Measurements from ENCODE around the gene TRIP10. TPM values are rescaled to one million over a fixed set of nuclear protein-coding genes. Genes with fewer than 3 reads are reported as not detected.

The TRIP10 gene
- polyA plus RNA-seq, 3 donors: 1.5 to 2.4 (median 1.9) TPM

- TF ChIP-seq, protein P1, sequence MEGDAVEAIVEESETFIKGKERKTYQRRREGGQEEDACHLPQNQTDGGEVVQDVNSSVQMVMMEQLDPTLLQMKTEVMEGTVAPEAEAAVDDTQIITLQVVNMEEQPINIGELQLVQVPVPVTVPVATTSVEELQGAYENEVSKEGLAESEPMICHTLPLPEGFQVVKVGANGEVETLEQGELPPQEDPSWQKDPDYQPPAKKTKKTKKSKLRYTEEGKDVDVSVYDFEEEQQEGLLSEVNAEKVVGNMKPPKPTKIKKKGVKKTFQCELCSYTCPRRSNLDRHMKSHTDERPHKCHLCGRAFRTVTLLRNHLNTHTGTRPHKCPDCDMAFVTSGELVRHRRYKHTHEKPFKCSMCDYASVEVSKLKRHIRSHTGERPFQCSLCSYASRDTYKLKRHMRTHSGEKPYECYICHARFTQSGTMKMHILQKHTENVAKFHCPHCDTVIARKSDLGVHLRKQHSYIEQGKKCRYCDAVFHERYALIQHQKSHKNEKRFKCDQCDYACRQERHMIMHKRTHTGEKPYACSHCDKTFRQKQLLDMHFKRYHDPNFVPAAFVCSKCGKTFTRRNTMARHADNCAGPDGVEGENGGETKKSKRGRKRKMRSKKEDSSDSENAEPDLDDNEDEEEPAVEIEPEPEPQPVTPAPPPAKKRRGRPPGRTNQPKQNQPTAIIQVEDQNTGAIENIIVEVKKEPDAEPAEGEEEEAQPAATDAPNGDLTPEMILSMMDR (IDR thresholded peaks at IDR 0.05): no peak
- peaks cover 0 to 13% of the 10 kb centered on the region in 2 donors for H3K27me3 ChIP-seq (ENCODE audit: control insufficient read depth in 2 of 2, insufficient read depth in 2 of 2, low read length in 2 of 2)
- H3K4me2 ChIP-seq (replicated peaks; ENCODE audit: extremely low read depth, low read length, poor library complexity, severe bottlenecking): peak overlapping the region; percentile 86
- peaks cover 0 to 6% (median 2%) of the 10 kb centered on the region in 7 donors for H3K9me3 Mint-ChIP-seq
- H3K79me2 ChIP-seq (ENCODE audit: insufficient read depth, low read length): peaks cover 3% of the 10 kb centered on the region
- H2AFZ ChIP-seq (ENCODE audit: insufficient read depth, low read depth, low read length, poor library complexity, severe bottlenecking): peak overlapping the region; percentile 51
- no peak overlapping the region for H3K9ac ChIP-seq (ENCODE audit: insufficient read depth, low read length, poor library complexity, severe bottlenecking)
- intact Hi-C loops (cut with micrococcal nuclease): loop anchor here (5.0 to 10.0 kb wide), 2 partner anchors 40 to 252 kb away; no protein-coding TSS in a partner anchor
- no peak overlapping the region for H3K27ac ChIP-seq (ENCODE audit: low read depth in 1 of 2, low read length in 2 of 2)
- no peak for DNase-seq
- H3K9me3 ChIP-seq (replicated peaks in 1 of 2; ENCODE audit: control insufficient read depth in 1 of 2, insufficient read depth in 1 of 2, low read length in 2 of 2): no peaks in the 10 kb centered on the region
- H3K4me1 ChIP-seq (ENCODE audit: control insufficient read depth in 1 of 2, insufficient read depth in 2 of 2, low read length in 2 of 2): peaks cover 24 to 40% of the 10 kb centered on the region in 2 donors
- H3K36me3 Mint-ChIP-seq: no peaks in the 10 kb centered on the region
- whole genome bisulfite sequencing (ENCODE audit: insufficient coverage): 1% methylated on average over 15 of the region's 15 CpGs
- peak overlapping the region in 5 of 7 donors; percentile 64 to 86 (median 79) for H3K27ac Mint-ChIP-seq
- no peaks in the 10 kb centered on the region for H3K36me3 ChIP-seq (replicated peaks in 1 of 2; ENCODE audit: control insufficient read depth in 1 of 2, insufficient read depth in 2 of 2, low read length in 2 of 2)
- peak overlapping the region; percentile 16 to 74 (median 37) for H3K4me3 ChIP-seq (replicated peaks in 1 of 3; ENCODE audit: low read depth in 2 of 3, low read length in 3 of 3)
- peaks cover 39% of the 10 kb centered on the region for H3K4me1 Mint-ChIP-seq
- peaks cover 12 to 17% (median 15%) of the 10 kb centered on the region in 3 donors for H3K27me3 Mint-ChIP-seq (ENCODE audit: low read depth in 3 of 3)
- H4K20me1 ChIP-seq (ENCODE audit: insufficient read depth, low read length): no peaks in the 10 kb centered on the region
- peak overlapping the region; percentile 82 to 90 for H3K4me3 Mint-ChIP-seq
Measured at GRCh38 chr19:6767081-6767356, 27.5 kb downstream of the TRIP10 start.

DNA sequence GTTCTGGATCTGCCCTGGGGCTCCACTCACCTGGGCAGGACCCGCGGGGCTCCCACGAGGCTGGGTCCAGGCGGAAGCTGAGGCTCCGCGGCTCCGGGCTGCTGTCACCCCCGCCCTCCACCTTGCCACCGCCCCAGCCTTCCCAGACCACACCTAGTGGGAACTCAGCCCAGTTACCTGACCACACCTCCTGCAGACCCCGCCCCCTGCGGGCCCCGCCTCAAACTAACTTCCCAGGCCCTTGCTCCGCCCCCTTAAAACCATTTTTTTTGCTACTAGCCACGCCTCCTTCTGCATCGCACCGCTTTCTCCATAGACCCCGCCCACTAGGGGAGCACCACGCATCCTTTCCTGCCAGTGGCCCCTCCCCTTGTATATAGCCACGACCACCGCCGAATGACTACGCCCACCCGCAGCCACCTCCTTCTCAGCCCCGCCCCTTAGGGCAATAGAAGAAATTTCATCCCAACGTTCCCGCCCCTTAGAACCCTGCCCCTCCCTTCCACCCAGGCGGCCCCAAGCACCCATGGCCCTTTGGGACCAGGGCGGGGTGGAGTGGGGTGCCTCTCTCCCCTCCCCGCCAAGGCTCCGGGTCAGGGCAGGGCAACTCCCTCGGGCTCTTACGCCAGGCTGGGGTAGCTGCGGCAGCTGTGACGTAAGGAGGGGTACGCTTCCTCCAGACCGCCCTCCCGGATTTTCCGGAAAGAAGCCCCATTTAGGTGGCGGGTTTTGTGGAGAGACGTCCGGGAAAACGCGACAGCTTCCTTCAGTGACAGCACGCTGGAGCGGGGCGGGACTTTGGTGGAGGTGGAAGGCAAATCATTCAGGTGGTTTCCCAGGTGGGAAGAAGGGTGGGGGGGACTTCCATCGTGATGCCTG lies 28.1 kb downstream of the TRIP10 start, which contains the start of gene SH2D3A:
Gene SH2D3A, minus strand, starts transcription at position 79 of the 879 bp plus-strand sequence. CDS start 3,687 bp downstream, outside the sequence.
- H3K27ac ChIP-seq (ENCODE audit: low read depth in 1 of 2, low read length in 2 of 2): peak within 1 kb of the TSS; percentile 30 to 70
- peaks cover 7% of the 10 kb centered on the region for H3K79me2 ChIP-seq (ENCODE audit: insufficient read depth, low read length)
- intact Hi-C loops (cut with micrococcal nuclease): loop anchor here (5.0 to 10.0 kb wide), 2 partner anchors 40 to 253 kb away; no protein-coding TSS in a partner anchor
- H3K9me3 Mint-ChIP-seq: peaks cover 0 to 6% (median 2%) of the 10 kb centered on the region in 7 donors
- H3K4me1 ChIP-seq (ENCODE audit: control insufficient read depth in 1 of 2, insufficient read depth in 2 of 2, low read length in 2 of 2): peaks cover 28 to 45% of the 10 kb centered on the region in 2 donors
- peak within 1 kb of the TSS; percentile 86 for H3K4me2 ChIP-seq (replicated peaks; ENCODE audit: extremely low read depth, low read length, poor library complexity, severe bottlenecking)
- H3K9me3 ChIP-seq (replicated peaks in 1 of 2; ENCODE audit: control insufficient read depth in 1 of 2, insufficient read depth in 1 of 2, low read length in 2 of 2): no peaks in the 10 kb centered on the region
- H2AFZ ChIP-seq (ENCODE audit: insufficient read depth, low read depth, low read length, poor library complexity, severe bottlenecking): peak within 1 kb of the TSS; percentile 51
- peak within 1 kb of the TSS; percentile 16 to 74 (median 37) for H3K4me3 ChIP-seq (replicated peaks in 1 of 3; ENCODE audit: low read depth in 2 of 3, low read length in 3 of 3)
- 3% methylated on average over 31 of the region's 47 CpGs for WGBS (ENCODE audit: insufficient coverage)
- H3K4me3 Mint-ChIP-seq: peak within 1 kb of the TSS; percentile 82 to 90
- no peaks in the 10 kb centered on the region for H3K36me3 ChIP-seq (replicated peaks in 1 of 2; ENCODE audit: control insufficient read depth in 1 of 2, insufficient read depth in 2 of 2, low read length in 2 of 2)
- peaks cover 44% of the 10 kb centered on the region for H3K4me1 Mint-ChIP-seq
- no peaks in the 10 kb centered on the region for H3K36me3 Mint-ChIP-seq
- DNase-seq: peak; percentile 77 to 97 (median 78)
- TF ChIP-seq, protein P1 (IDR thresholded peaks at IDR 0.05): no peak
- peaks cover 12 to 17% (median 15%) of the 10 kb centered on the region in 3 donors for H3K27me3 Mint-ChIP-seq (ENCODE audit: low read depth in 3 of 3)
- H3K27ac Mint-ChIP-seq: peak within 1 kb of the TSS; percentile 86 to 94 (median 91)
- peak within 1 kb of the TSS; percentile 51 for H3K9ac ChIP-seq (ENCODE audit: insufficient read depth, low read length, poor library complexity, severe bottlenecking)
- peaks cover 0 to 13% of the 10 kb centered on the region in 2 donors for H3K27me3 ChIP-seq (ENCODE audit: control insufficient read depth in 2 of 2, insufficient read depth in 2 of 2, low read length in 2 of 2)
- H4K20me1 ChIP-seq (ENCODE audit: insufficient read depth, low read length): peaks cover under 1% of the 10 kb centered on the region
